Osteoblast (primary cell): ENCODE data around the gene PLCL1. TPM values are rescaled to one million over a fixed set of nuclear protein-coding genes. Genes with fewer than 3 reads are reported as not detected.

Experiments used
- DNase-seq: peaks from one replicate; pipeline ENCODE4 v3.0.0; 2011; ENCODE audit warnings: low spot score, mixed read lengths; ENCODE audit not compliant: insufficient read length; ENCODE audit errors: missing footprints
- H2AFZ ChIP-seq: 2 replicates; pipeline ENCODE4 v1.6.0; 2011; ENCODE audit warnings: mild to moderate bottlenecking, low read length
- H3K27ac ChIP-seq: 2 replicates; pipeline ENCODE4 v1.5.1; 2011; ENCODE audit warnings: mild to moderate bottlenecking, low read depth, low read length, moderate library complexity
- H3K27me3 ChIP-seq: 2 replicates; pipeline ENCODE4 v1.6.0; 2012; ENCODE audit warnings: mild to moderate bottlenecking, control low read depth, inconsistent platforms, low read length, moderate library complexity; ENCODE audit not compliant: insufficient read depth
- H3K36me3 ChIP-seq: 2 replicates; pipeline ENCODE4 v1.5.1; 2011; ENCODE audit warnings: mild to moderate bottlenecking, low read length, control low read depth, moderate library complexity; ENCODE audit not compliant: insufficient read depth
- H3K4me1 ChIP-seq: 2 replicates; pipeline ENCODE4 v1.5.1; 2011; ENCODE audit warnings: mild to moderate bottlenecking, low read length, control low read depth, moderate library complexity; ENCODE audit not compliant: insufficient read depth
- H3K4me2 ChIP-seq: 2 replicates; pipeline ENCODE4 v1.6.0; 2011; ENCODE audit warnings: mild to moderate bottlenecking, low read length; ENCODE audit not compliant: insufficient read depth
- H3K4me3 ChIP-seq: fragments of 200-600 bp; sonication (generic); 3 replicates; pipeline ENCODE4 v1.5.1; 2012; ENCODE audit warnings: mild to moderate bottlenecking, low read length, inconsistent platforms; ENCODE audit not compliant: insufficient read depth
- H3K79me2 ChIP-seq: 2 replicates; pipeline ENCODE4 v1.6.0; 2012; ENCODE audit warnings: mild to moderate bottlenecking, low read length, control low read depth, inconsistent platforms; ENCODE audit not compliant: insufficient read depth
- H3K9me3 ChIP-seq: 2 replicates; pipeline ENCODE4 v1.5.1; 2011; ENCODE audit warnings: low read depth, low read length, control low read depth
- H4K20me1 ChIP-seq: 2 replicates; pipeline ENCODE4 v1.6.0; 2012; ENCODE audit warnings: mild to moderate bottlenecking, low read length, control low read depth; ENCODE audit not compliant: insufficient read depth
- CTCF ChIP-seq: IDR thresholded peaks from 2 replicates; pipeline ENCODE4 v1.5.1; 2011; ENCODE audit warnings: mild to moderate bottlenecking, low read depth, low read length, moderate library complexity; ENCODE audit errors: extremely low read depth
- total RNA-seq: library from RNA; depleted of rRNA; stranded (reverse); fragments of >200 nt; gene quantifications from 2 replicates; pipeline ENCODE4 v1.2.3, GENCODE V29; 2012

Gene PLCL1
- total RNA-seq, 1 donor, result 4.0 TPM

GRCh38 chr2:197863744-197864143, 59.4 kb downstream of the PLCL1 start:
- Histone ChIP-seq H3K4me2 (no peak overlapping the region), H3K9me3 (peaks cover 2% of the 10 kb centered on the region), H3K79me2 (no peaks in the 10 kb centered on the region), H3K27me3 (no peaks in the 10 kb centered on the region), H3K4me1 (no peaks in the 10 kb centered on the region), H3K27ac (no peak overlapping the region), H3K4me3 (no peak overlapping the region), H3K36me3 (no peaks in the 10 kb centered on the region), H2AFZ (no peak overlapping the region), H4K20me1 (no peaks in the 10 kb centered on the region)
- DNase-seq, result no peak
- TF ChIP-seq CTCF, result no peak

GRCh38 chr2:197866455-197866854, 62.1 kb downstream of the PLCL1 start:
- H3K27me3 ChIP-seq, result no peaks in the 10 kb centered on the region
- no peak overlapping the region for H3K4me2 ChIP-seq
- H3K36me3 ChIP-seq, result no peaks in the 10 kb centered on the region
- no peak overlapping the region for H3K27ac ChIP-seq
- H3K9me3 ChIP-seq, result no peaks in the 10 kb centered on the region
- no peaks in the 10 kb centered on the region for H4K20me1 ChIP-seq
- no peak overlapping the region for H2AFZ ChIP-seq
- no peak overlapping the region for H3K4me3 ChIP-seq
- DNase-seq, result no peak
- no peaks in the 10 kb centered on the region for H3K79me2 ChIP-seq
- no peak for TF ChIP-seq CTCF
- no peaks in the 10 kb centered on the region for H3K4me1 ChIP-seq

- Histone ChIP-seq H3K9me3 (no peaks in the 10 kb centered on the region), H3K27ac (no peak overlapping the region), H3K4me3 (no peak overlapping the region), H3K4me1 (no peaks in the 10 kb centered on the region), H3K79me2 (no peaks in the 10 kb centered on the region), H4K20me1 (no peaks in the 10 kb centered on the region), H2AFZ (no peak overlapping the region), H3K36me3 (no peaks in the 10 kb centered on the region), H3K27me3 (no peaks in the 10 kb centered on the region), H3K4me2 (no peak overlapping the region)
- DNase-seq, result no peak
- TF ChIP-seq CTCF, result no peak
These were observed 62.6 kb downstream of the PLCL1 start for GRCh38 chr2:197867033-197867432.

GRCh38 chr2:197867624-197868023, 63.2 kb downstream of the PLCL1 start:
- H3K79me2 ChIP-seq, result no peaks in the 10 kb centered on the region
- no peak overlapping the region for H2AFZ ChIP-seq
- no peaks in the 10 kb centered on the region for H3K9me3 ChIP-seq
- no peaks in the 10 kb centered on the region for H3K4me1 ChIP-seq
- H3K4me3 ChIP-seq, result no peak overlapping the region
- H3K27ac ChIP-seq, result no peak overlapping the region
- no peak for DNase-seq
- no peak overlapping the region for H3K4me2 ChIP-seq
- H4K20me1 ChIP-seq, result no peaks in the 10 kb centered on the region
- no peaks in the 10 kb centered on the region for H3K27me3 ChIP-seq
- no peaks in the 10 kb centered on the region for H3K36me3 ChIP-seq
- no peak for TF ChIP-seq CTCF
